Effector memory CD8-positive, alpha-beta T cell (primary cell): ENCODE measurements around the gene EIF4G3.
"Not testable (repeated sequence)": the region's sequence is repeated elsewhere in the genome, so short reads cannot be mapped to it uniquely, and the experiment has no call there.

ENCODE experiments used
- ATAC-seq: fragments of 150-1000 bp; cut with Tn5 transposase; replicated peaks from 2 replicates; pipeline ENCODE4 v1.10.0; 2021; ENCODE audit warnings: mild to moderate bottlenecking, moderate library complexity
- DNase-seq, 3 experiments: peaks; one replicate each; pipeline ENCODE4 v3.0.0; 2021
- H3K27ac Mint-ChIP-seq, 2 donors: one replicate each; pipeline ENCODE4 v1.8.0; 2022; ENCODE audit warnings: mild to moderate bottlenecking in 2 of 2, mixed read lengths in 2 of 2, moderate library complexity in 2 of 2
- H3K27me3 Mint-ChIP-seq, 2 donors: one replicate each; pipeline ENCODE4 v1.8.0; 2022; ENCODE audit warnings: mixed read lengths in 2 of 2
- H3K36me3 Mint-ChIP-seq: one replicate; pipeline ENCODE4 v1.8.0; 2022; ENCODE audit warnings: mild to moderate bottlenecking, moderate library complexity, mixed read lengths; ENCODE audit not compliant: insufficient read depth
- H3K4me1 Mint-ChIP-seq, 2 donors: one replicate each; pipeline ENCODE4 v1.8.0; 2022; ENCODE audit warnings: low read depth in 2 of 2, mixed read lengths in 2 of 2
- H3K4me3 Mint-ChIP-seq, 2 donors: one replicate each; pipeline ENCODE4 v1.8.0; 2022; ENCODE audit warnings: mild to moderate bottlenecking in 2 of 2, mixed read lengths in 2 of 2, moderate library complexity in 2 of 2
- H3K9me3 Mint-ChIP-seq, 2 donors: one replicate each; pipeline ENCODE4 v1.8.0; 2022; ENCODE audit warnings: mixed read lengths in 2 of 2

Gene EIF4G3

DNA sequence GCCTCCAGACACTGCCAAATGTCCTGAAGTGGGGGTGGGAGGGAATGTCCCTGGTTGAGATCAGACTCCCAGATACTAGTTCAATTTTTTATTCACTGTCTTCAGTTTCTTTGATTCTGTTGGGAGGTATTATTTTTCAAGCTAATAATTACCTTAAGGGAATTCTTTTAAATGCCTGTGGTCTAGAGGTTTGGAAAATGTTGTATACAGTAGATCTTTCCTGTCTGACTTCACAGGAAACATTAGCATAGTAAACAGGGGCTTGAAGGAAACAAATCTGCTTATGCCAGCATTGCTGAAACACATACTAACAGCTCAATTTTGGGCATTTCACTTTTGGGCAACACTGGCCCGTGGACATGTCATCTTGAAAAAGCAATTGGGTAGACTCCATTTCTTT, 305.3 kb downstream of the EIF4G3 start:
- Mint-ChIP-seq H3K27ac (no peak overlapping the region), H3K27me3 (no peaks in the 10 kb centered on the region), H3K36me3 (peaks cover 4% of the 10 kb centered on the region), H3K4me1 (peaks cover 3 to 4% of the 10 kb centered on the region in 2 donors), H3K4me3 (no peak overlapping the region), H3K9me3 (no peaks in the 10 kb centered on the region)
- ATAC-seq (no peak), DNase-seq (no peak)

DNA sequence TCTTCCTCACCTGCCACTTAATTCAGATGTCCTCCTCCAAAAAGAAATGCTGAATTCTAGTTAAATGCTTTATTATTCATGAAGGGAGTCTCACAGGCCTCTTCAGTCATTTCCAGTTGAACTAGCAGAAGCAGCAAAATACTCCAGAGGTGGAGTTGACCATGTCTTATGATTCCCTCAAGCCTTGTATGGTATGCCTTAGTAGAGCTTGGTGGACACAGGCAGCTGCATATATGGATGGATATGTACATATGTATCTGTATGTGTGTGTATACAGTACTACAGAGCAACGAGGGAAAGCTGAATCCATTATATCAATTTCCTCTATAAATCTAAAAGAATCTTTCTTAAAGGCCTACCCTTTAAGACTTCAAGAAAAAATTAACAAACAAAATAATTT, 306.0 kb downstream of the EIF4G3 start:
- Mint-ChIP-seq H3K9me3 (no peaks in the 10 kb centered on the region), H3K4me3 (no peak overlapping the region), H3K27me3 (no peaks in the 10 kb centered on the region), H3K4me1 (peaks cover 2 to 3% of the 10 kb centered on the region in 2 donors), H3K36me3 (no peaks in the 10 kb centered on the region), H3K27ac (no peak overlapping the region)
- DNase-seq (no peak), ATAC-seq (no peak)

DNA sequence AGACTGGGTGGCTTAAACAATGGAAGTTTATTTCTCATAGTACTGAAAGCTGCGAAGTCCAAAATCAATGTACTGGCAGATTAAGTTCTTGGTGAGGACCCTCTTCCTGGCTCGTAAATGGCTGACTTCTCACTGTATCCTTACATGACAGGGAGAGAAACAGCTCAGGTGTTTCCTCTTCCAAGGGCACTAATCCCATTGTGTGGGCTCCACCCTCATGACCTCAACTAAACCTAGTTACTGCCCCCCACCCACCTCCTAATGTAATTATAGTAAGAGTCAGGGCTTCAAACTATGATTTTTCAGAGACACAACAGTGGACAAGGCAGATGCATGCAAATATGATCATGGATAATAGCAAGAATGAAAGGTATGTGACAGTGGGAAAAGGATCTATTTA, 308.4 kb downstream of the EIF4G3 start:
- H3K4me3 Mint-ChIP-seq = no peak overlapping the region
- H3K36me3 Mint-ChIP-seq = peaks cover 13% of the 10 kb centered on the region
- H3K27ac Mint-ChIP-seq = peak overlapping the region in 1 of 2 donors; percentile 9
- ATAC-seq (no peak), DNase-seq (no peak)
- no peaks in the 10 kb centered on the region for H3K4me1 Mint-ChIP-seq
- no peaks in the 10 kb centered on the region for H3K27me3 Mint-ChIP-seq
- no peaks in the 10 kb centered on the region for H3K9me3 Mint-ChIP-seq

- no peak for ATAC-seq
- Mint-ChIP-seq H3K9me3 (no peaks in the 10 kb centered on the region), H3K27me3 (no peaks in the 10 kb centered on the region), H3K36me3 (peaks cover 13% of the 10 kb centered on the region), H3K27ac (no peak overlapping the region), H3K4me3 (no peak overlapping the region), H3K4me1 (no peaks in the 10 kb centered on the region)
- DNase-seq = no peak
Observed at GRCh38 chr1:20867847-20868246, 308.9 kb downstream of the EIF4G3 start.

GRCh38 chr1:20867062-20867461, 309.6 kb downstream of the EIF4G3 start:
- H3K4me1 Mint-ChIP-seq = no peaks in the 10 kb centered on the region
- peaks cover 21% of the 10 kb centered on the region for H3K36me3 Mint-ChIP-seq
- no peaks in the 10 kb centered on the region for H3K9me3 Mint-ChIP-seq
- H3K27ac Mint-ChIP-seq = no peak overlapping the region
- no peak for DNase-seq
- ATAC-seq = no peak
- no peak overlapping the region for H3K4me3 Mint-ChIP-seq
- no peaks in the 10 kb centered on the region for H3K27me3 Mint-ChIP-seq

GRCh38 chr1:20865001-20865400, 311.7 kb downstream of the EIF4G3 start:
- Mint-ChIP-seq H3K27me3 (no peaks in the 10 kb centered on the region), H3K4me3 (no peak overlapping the region), H3K4me1 (no peaks in the 10 kb centered on the region), H3K9me3 (no peaks in the 10 kb centered on the region), H3K36me3 (peaks cover 38% of the 10 kb centered on the region), H3K27ac (peak overlapping the region in 1 of 2 donors; percentile 38)
- ATAC-seq (no peak), DNase-seq (no peak)

GRCh38 chr1:20854529-20854928, 322.2 kb downstream of the EIF4G3 start:
- ATAC-seq (no peak), DNase-seq (no peak)
- H3K36me3 Mint-ChIP-seq = peaks cover 35% of the 10 kb centered on the region
- no peaks in the 10 kb centered on the region for H3K4me1 Mint-ChIP-seq
- no peak overlapping the region for H3K4me3 Mint-ChIP-seq
- H3K27me3 Mint-ChIP-seq = no peaks in the 10 kb centered on the region
- no peak overlapping the region for H3K27ac Mint-ChIP-seq
- H3K9me3 Mint-ChIP-seq = no peaks in the 10 kb centered on the region

GRCh38 chr1:20851791-20852190, 324.9 kb downstream of the EIF4G3 start:
- H3K27me3 Mint-ChIP-seq, ATAC-seq, H3K27ac Mint-ChIP-seq, H3K4me3 Mint-ChIP-seq, DNase-seq, H3K4me1 Mint-ChIP-seq, H3K9me3 Mint-ChIP-seq: not testable (repeated sequence)
- peaks cover 37% of the 10 kb centered on the region for H3K36me3 Mint-ChIP-seq

GRCh38 chr1:20850021-20850420, 326.7 kb downstream of the EIF4G3 start:
- no peaks in the 10 kb centered on the region for H3K9me3 Mint-ChIP-seq
- no peak overlapping the region for H3K27ac Mint-ChIP-seq
- no peak for ATAC-seq
- no peak for DNase-seq
- no peak overlapping the region for H3K4me3 Mint-ChIP-seq
- peaks cover 37% of the 10 kb centered on the region for H3K36me3 Mint-ChIP-seq
- no peaks in the 10 kb centered on the region for H3K27me3 Mint-ChIP-seq
- no peaks in the 10 kb centered on the region for H3K4me1 Mint-ChIP-seq

DNA sequence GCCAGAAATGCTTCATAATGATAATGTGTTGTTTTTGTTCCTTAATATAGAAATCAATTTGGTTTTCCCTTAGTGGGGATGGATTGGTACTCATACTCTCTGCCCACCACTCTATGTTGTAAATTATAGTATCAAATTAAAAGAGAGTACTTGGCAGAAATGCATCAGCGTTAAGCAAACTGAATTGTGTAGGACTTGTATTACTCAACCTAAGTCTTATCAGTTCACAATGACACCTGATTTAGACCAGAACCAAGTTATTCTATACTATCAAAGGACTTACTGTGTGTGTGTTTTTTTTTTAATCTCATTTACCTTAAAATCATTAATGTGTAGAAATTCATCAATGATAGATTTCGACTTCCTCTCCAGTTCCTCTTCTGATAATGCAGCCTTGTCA, 327.6 kb downstream of the EIF4G3 start:
- Mint-ChIP-seq H3K27me3 (no peaks in the 10 kb centered on the region), H3K27ac (no peak overlapping the region), H3K9me3 (no peaks in the 10 kb centered on the region), H3K36me3 (peaks cover 36% of the 10 kb centered on the region), H3K4me1 (no peaks in the 10 kb centered on the region), H3K4me3 (no peak overlapping the region)
- DNase-seq (no peak), ATAC-seq (no peak)

DNA sequence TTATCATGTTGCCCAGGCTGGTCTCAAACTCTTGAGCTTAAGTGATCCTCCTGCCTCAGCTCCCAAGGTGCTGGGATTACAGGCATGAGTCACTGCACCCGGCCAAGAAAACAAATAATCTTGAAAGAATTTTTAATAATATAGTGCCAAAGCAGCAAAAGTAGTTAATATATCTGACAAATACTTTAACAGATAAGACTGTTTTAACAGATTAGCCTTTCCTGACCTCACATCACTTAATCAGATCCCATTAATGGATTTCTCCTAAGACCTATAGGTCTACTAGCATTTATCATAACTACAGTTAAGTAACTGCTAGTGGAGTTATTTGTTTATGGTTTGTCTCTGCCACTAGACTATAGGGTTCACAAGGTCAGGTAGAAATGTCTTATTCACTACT, 328.5 kb downstream of the EIF4G3 start:
- no peak for ATAC-seq
- Mint-ChIP-seq H3K36me3 (peaks cover 31% of the 10 kb centered on the region), H3K27me3 (no peaks in the 10 kb centered on the region), H3K27ac (no peak overlapping the region), H3K4me1 (no peaks in the 10 kb centered on the region), H3K4me3 (no peak overlapping the region), H3K9me3 (no peaks in the 10 kb centered on the region)
- no peak for DNase-seq

- Mint-ChIP-seq H3K36me3 (peaks cover 33% of the 10 kb centered on the region), H3K27me3 (no peaks in the 10 kb centered on the region), H3K4me1 (no peaks in the 10 kb centered on the region), H3K27ac (no peak overlapping the region), H3K9me3 (no peaks in the 10 kb centered on the region), H3K4me3 (no peak overlapping the region)
- DNase-seq = no peak
- no peak for ATAC-seq
Observed at GRCh38 chr1:20847611-20848080, 329.1 kb downstream of the EIF4G3 start.

DNA sequence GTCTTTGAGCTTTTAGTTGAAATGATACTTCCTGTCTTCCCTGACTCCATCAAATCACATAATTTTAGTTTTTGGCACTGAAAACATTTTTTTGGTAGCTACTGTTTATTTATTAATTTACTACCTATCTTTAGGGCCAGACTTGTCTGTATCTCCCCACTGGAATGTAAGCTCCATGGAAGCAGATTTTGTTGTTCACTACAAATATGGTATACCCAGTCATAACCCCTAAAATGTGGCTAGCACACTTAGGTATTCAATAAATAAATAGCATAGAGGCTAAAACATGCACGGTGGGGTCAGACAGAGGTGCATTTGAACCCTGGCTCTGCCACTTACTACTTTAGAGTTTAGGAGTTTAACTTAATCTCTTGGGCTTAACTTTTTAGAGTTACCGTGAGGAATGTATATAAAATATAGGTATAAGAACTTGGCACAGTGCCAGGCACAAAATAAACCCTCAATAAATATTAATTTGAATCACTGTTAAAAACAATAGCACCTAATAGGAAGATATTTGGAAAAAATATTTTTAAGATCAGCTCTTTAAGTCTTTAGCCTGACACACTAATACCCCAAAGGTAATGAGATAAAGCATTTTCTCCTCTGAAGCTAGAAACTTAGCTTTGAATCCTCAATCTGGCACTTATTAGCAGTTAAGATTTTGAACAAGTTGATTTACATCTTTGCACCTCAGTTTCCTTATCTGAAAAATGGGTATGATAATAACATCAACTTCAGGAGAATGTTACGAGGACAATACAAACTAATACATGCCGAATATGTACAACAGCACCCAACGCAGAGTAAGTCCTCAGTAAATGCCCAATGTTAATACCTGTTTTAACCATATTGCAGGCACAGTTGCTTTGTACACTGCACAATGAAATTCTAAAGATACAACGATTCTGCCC, 330.0 kb downstream of the EIF4G3 start:
- Mint-ChIP-seq H3K27me3 (no peaks in the 10 kb centered on the region), H3K9me3 (no peaks in the 10 kb centered on the region), H3K27ac (no peak overlapping the region), H3K36me3 (peaks cover 30% of the 10 kb centered on the region), H3K4me1 (no peaks in the 10 kb centered on the region), H3K4me3 (no peak overlapping the region)
- DNase-seq (no peak), ATAC-seq (no peak)

- H3K4me1 Mint-ChIP-seq = no peaks in the 10 kb centered on the region
- no peaks in the 10 kb centered on the region for H3K9me3 Mint-ChIP-seq
- ATAC-seq = no peak
- H3K27me3 Mint-ChIP-seq = no peaks in the 10 kb centered on the region
- no peak overlapping the region for H3K4me3 Mint-ChIP-seq
- H3K36me3 Mint-ChIP-seq = peaks cover 20% of the 10 kb centered on the region
- H3K27ac Mint-ChIP-seq = no peak overlapping the region
- DNase-seq = no peak
Observed at GRCh38 chr1:20840731-20841130, 336.0 kb downstream of the EIF4G3 start.
